Measurements from ENCODE around the gene C1orf105.
"Not testable (repeated sequence)": the region's sequence is repeated elsewhere in the genome, so short reads cannot be mapped to it uniquely, and the experiment has no call there.

Gene C1orf105

DNA sequence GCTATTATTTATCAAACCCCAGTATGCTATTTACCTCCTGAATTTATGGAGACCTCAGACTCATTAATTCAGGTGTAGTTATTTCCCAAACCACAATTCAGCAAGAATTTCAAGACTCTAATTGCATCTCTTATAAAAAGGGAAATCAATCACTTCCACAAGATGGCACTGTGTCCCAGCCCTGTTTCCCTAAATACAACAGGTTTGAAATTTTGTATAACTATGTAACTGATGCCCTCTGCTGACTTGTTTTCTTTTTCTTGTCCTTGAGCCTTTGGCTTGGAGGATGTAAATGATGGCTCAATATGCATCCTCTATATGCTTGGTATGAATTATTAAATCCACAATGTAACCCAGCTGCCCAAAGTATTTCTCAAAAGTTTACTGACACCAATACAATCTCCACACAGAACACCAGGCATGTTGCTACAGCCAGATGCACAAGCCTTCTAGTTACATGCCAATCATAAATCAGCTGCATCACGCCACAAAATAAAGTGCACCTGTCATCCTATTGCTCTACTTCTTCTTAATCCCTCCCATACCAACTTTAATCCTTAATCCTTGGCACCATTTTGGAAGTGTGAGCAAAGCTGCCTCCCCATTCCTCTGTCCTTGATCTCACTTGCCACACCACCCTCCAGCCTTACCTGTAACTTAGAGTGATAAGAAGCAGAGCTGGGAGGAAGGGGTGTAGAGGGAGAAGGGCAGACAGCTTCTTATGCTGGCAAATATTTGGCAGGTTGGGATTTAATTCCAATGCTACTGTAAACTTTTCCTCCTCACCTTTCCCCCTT is 9.0 kb downstream of the C1orf105 start:
- peak; percentile 43 for FAIRE-seq

DNA sequence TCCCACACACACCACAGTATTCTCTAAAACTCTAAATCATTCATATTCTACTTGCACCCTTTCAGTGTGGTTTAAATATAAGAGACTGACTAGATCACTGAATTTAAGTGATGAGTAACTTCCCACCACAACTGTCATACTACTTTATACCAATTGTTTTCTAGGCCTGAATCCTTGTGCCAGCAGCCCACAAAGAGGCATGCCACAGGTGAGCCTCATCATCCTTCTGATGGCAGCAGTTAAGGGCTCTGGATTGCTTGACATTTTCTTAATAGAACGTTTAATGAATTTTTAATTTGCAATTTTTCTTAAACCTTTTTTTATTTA is 9.6 kb downstream of the C1orf105 start:
- no peak for FAIRE-seq

DNA sequence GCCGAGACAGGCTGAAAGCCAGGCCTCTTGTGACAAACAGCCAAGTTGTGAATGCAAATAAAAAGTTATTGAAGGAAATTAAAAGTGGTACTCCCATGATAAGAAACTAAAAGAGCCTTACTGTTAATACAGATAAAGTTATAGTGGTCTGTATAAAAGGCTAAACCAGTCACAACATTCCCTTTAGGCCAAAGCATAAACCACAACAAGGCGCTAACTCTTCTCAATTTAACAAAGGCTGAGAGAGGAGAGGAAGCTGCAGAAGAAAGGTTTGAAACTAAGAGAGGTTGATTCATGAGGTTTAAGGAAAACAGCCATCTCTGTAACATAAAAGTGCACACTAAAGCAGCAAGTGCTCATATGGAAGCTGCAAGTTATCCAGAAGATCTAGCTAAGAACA is 10.7 kb downstream of the C1orf105 start:
- FAIRE-seq, result no peak

DNA sequence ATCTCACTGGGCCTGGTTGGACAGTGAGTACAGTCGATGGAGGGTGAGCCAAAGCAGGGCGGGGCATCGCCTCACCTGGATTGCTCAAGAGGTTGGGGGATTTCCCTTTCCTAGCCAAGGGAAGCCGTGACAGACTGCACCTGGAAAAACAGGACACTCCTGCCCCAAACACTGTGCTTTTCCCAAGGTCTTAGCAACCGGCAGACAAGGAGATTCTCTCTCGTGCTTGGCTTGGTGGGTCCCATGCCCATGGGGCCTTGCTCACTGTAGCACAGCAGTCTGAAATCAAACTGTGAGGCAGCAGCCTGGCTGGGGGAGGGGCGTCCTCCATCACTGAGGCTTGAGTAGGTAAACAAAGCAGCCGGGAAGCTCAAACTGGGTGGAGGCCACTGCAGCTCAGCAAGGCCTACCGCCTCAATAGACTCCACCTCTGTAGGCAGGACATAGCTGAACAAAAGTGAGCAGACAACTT is 11.3 kb downstream of the C1orf105 start:
- no peak for FAIRE-seq

DNA sequence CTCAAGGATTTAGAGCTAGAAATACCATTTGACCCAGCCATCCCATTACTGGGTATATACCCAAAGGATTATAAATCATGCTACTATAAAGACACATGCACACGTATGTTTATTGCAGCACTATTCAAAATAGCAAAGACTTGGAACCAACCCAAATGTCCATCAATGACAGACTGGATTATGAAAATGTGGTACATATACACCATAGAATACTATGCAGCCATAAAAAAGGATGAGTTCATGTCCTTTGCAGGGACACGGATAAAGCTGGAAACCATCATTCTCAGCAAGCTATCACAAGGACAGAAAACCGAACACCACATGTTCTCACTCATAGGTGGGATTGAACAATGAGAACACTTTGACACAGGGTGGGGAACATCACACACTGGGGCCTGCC is 16.7 kb downstream of the C1orf105 start:
- not testable (repeated sequence) for FAIRE-seq

DNA sequence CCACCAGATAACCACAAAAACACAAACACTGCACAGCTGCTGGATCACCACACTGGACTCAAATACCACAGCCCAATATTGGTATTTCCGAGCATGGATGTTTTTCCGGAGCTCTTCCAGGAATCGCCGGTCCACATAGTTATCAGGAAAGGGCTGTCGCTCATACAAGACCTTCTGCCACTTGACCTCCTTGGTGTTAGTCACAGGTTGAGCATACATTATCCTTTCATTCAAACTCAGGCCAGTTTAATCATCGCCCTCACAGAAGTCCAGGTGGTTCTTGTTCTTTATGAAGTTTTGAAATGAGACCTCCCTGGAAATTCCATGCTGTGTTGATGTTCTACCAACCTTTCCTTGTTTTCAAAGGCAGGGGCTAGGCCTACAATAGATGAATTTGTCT is 21.9 kb downstream of the C1orf105 start:
- FAIRE-seq, result no peak

DNA sequence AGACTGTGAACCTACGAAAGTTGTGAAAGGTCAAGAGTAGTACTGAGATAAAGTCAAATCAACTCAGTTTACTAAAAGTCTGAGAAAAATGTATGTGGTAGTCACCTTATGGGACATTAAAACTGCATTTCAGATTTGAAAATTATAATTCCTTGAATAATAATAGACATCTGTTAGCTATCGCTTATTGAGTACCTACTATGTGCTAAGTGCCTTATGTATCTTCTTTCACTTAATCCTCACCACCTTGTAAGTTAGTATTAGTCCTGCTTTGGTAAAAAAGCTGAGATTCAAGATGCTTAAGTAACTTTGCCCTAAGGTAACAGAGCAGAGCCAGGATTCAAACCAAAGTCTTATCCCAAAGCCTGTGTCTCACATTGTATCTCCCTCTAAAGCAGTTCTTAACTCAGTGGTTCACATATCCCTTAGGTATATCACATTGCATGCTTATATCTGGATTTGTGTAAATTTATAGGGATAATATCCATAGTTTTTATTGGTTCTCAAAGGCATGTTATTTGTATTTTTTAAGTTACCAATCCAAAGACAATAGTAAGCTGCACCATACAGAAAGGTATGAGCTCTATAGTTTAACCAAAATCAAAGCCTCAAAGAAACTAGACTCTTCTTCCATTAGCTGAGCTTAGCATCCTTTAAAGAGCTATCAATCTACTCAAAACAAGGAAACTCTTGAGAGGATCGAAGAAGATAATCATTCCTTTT is 22.5 kb downstream of the C1orf105 start:
- no peak for FAIRE-seq

DNA sequence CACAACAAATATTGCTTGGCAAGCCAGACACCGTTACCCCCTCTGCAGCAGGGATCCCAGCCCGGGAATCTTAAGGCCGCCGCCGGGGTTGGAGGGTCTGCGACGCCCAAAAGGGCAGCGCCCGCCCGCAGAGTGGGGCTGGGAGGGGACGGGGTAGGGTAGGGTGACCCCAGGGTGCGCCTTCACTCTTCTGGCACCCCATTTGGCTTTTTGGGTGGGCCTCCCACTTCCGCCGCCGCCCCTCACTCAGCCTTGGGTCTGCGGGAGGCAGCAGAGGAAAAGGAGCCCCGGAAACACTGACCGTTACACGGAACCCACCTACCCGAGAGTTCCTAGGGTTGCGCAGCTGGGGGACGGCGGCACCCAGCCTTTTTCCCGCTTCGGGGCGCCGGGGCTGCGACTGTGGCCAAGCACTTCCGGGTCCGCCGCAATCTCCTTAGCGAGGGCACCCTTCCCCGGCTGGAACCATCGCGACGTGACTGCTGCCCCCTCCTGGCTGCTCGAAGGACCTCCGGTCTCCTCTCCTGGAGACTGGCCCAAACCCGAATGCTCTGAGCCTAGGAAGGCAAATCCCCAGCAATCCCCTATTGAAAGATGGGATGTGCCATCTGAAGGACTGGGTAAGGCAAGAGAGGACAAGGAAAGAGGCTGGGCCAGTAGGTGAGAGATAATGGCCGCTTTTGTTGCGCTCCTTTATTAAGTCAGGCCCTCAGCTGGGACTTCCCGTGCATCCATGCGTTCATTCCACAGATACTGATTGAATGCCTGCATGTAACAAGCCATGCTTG is 23.4 kb downstream of the C1orf105 start, which contains the start of gene PIGC:
Gene PIGC (minus strand): TSS at position 404 of the 788 bp plus-strand sequence. CDS start 1,447 bp downstream, outside the sequence.
- FAIRE-seq, result no peak

DNA sequence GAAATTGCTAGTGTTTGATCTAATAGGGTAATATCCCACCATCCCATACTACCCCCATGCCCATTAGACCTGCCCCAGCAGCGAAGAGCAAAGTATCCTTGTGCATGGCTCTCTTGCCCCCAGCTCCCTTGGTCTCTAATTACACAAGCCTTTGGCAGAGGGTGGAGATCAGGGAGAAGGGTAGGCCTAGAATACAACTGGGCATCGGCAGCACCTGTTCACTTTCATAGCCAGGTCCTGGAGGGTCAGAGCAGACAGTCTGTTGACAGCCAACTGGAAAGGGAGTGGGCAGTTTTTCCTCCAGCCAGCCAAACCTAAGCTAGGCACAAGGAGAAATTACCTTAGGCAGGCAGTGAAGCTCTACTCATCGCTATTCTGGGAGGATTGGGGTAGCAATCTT is 26.1 kb downstream of the C1orf105 start:
- FAIRE-seq, result no peak

DNA sequence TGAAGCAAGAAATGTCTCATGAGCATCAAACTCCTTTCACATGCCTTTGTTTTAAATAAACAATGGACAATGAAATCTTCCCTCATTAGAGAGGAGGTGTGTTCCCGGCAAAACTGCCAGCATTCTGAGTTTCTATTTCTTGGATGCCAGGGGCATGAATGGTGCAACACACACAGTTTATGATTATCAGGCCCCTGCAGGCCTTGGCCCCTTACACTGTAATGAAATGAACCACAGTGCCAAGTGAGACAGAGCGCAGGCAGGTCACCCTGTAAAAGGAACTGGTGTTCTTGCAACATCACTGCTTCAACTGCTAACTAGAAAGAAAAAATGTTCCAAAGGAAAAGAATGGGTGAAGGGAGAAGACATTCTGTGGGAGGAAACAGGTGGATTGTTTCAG is 27.2 kb downstream of the C1orf105 start:
- FAIRE-seq, result no peak

DNA sequence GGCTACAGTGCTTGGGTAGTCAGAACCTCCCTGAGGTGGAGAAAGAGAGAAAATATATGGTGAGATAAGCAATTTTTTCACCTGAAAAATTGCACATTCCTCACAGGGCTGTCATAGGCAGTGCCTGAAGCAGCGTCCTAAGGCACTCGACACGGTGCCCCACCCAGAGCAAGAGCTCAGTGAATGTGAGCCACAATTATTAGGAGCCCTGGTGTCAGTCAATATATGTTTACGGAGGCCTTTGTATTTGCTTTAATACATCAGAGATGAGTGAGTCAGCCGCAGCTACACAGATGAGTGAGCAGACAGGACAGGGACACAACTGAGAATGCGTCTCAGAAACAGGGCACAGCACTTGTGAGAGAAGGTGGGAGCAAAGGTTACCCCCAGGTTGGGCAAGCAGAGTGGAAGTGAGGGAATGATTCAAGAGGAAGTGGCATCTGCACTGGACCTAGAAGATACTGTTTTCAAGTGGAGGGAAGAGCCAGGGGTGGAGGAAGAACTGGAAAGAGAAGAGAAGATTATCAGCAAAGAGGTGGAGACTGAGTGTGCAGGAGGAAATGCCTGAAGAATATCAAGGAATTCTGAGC is 28.6 kb downstream of the C1orf105 start:
- FAIRE-seq, result no peak

DNA sequence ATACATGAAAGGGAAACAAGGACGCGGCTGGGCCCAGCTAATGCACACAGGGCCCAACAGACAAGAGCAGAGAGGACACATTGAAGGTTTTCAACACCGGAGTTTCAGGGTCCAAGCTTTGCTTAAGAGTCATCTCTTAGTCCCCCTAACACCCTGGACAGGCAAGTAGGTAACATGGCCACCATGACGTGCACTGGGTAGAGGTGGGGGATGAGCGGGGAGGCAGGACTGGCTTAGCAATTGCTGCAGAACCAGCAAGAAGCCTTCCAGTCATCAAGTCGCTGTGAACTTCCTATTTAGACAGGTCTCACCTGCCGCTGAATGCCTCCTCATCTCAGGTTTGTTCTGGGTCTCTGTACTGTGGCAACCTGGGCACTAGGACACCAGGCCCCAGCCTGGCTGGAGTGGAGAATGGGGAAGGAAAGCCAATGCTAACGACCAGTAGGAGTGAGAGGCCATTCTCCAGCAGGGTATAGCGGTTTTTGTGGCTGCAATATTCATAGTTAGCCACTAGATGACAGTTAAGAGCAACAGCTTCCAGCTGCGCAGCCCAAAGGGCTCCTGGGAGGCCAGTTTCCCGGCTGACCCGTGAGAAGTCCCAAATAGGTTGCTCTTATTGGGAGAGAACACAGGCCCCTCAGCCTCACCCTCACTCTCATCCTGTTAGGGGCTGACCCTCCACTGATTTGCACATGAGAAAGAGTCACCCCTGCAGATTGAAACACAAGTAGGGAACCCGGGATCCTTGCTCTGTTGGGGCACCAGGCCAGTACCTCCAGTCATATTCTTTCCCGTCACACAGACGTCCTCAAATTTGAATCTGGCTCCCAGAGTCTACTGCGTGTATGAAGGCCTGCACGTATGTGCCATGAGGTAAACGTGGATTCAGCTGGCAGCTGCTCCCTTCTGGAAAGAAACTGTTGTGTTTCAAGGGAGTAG is 29.4 kb downstream of the C1orf105 start:
- no peak for FAIRE-seq

DNA sequence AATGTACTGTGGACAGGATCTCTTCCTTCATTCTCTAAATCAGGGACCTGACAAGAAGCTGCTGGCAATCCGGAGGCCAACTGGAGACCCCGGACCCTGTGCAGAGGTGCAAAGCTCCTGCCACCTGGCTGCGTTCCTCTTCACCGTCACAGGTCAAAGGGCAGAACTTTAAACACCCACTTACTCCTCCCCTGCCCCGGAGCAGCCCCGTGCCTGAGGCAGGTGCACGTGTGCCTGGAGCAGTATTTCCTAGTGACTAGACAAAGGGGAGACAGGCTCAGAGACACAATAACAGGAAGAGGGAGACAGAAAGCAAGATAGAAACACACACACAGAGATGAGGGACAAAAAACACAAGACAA is 30.0 kb downstream of the C1orf105 start:
- no peak for FAIRE-seq

DNA sequence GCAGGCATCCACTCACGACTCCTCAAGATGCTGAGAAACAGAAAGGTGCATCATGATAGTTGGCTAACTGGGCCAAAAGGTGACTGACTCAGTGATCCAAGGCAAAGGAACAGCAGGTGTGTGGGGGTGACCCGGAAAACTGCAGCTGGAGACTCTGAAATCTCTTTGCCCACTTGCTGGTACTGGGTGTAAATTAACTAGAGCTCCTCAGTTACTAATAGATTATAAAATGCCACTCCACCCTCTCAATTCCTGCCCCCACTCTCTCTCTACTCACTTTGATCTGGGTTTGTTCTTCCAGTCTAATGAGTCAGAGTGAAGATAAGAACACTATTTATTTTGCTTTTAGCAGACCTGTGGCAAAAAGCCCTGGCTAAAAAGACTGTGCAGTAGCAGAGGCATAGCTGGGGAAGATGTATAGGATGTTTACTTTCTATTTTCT is 30.5 kb downstream of the C1orf105 start:
- no peak for FAIRE-seq

DNA sequence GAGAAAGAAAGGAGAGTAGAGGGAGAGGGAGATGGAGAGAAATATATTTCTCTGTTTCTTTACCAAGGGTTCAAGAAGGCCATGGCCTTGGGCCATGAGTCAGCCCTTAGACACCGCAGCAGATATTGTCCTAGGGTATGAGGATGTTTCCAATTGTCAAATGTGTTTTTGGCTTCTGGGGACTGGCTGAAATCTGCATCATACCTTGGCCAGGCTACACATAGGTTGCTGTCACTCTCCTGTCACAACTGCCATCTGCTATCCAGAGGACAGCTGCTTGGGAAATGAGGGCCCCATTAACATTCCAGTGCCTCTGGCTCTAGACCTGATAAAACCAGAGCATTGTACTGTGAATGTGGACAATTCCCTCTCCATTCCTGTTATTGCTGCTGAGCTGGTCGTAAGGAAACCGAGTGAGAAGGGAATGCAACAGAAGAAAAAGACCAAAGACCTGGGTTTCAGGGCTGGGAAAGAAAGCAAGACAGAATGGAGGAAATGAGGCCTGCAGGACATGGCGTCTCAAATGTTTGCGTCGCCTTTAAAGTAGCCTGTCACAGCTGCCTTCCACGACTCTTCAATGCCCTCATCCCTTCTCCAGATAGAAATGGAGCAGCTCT is 32.2 kb downstream of the C1orf105 start:
- FAIRE-seq, result no peak

DNA sequence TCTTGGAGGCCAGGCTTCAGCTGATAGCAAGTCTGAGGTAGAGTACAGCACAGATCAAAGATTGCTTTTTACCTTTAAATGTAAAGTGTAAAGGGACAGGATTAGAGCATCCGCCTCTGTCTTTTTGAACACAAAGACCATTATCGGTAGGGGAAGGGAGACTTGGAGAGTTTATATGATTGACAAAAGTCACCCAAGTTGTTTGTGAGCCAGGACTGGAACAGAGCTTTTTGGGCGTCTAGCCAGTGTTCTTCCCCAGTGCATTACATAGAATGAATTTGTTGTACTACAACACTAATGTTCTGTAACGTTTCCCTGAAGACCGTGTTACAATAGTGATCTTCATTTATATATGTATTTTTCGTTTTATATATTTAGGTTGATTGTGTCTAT is 32.7 kb downstream of the C1orf105 start:
- FAIRE-seq, result no peak

DNA sequence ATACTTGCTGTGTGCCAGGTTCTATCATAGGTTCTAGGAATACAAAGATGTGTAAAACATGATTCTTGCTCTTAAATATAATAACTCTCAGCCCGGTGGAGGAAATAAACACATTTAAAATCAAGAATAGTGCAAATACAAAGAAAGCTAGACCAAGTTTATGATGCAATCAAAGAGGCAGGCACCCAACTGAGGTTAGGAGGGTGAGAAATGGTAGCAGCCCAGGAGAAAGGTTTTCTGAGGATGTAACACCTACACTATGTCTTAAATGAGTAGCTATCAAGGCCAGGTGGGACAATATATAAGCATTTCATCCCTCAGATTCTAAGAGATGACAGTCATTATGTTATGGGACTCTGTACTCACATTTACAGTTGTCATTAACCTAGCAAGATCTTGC is 33.1 kb downstream of the C1orf105 start:
- no peak for FAIRE-seq

DNA sequence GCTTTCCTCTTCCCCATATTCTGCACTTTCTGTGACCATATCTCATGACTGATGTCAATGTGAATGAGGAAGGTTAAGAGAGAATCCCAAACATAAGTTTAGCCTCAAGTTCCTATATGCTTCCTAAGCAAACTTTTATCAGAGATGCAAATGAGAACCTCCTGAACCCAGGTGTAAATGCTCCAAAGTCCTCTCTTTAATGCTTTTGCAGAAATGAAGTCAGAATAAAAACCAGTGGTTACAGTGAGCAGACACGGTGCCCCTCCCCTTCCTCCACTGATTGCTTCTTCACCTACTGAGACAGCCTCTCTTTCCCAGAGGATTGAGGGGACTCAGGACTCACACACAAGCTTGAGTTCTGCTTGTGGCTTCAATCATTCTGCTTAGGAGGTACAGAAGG is 35.0 kb downstream of the C1orf105 start:
- FAIRE-seq, result no peak

DNA sequence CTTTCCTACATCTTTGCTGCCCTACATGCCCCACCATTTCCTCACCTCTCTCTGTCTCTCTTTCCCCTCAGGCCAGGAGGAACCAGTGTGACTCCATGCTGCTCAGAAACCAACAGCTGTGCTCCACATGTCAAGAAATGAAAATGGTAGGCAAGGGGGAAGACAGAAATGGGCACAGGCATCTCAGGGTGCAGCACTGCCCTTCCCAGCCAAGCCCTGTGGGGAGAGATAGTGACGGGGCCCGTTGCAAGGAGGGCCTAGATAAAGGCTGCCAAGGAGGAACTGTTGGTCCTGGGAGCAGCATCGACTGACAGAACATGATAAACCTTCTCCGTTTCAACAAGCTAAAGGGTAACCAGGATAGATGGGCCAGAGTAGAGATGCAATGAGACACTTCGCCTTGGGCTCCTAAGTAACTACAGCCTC is 35.9 kb downstream of the C1orf105 start:
- FAIRE-seq, result no peak

DNA sequence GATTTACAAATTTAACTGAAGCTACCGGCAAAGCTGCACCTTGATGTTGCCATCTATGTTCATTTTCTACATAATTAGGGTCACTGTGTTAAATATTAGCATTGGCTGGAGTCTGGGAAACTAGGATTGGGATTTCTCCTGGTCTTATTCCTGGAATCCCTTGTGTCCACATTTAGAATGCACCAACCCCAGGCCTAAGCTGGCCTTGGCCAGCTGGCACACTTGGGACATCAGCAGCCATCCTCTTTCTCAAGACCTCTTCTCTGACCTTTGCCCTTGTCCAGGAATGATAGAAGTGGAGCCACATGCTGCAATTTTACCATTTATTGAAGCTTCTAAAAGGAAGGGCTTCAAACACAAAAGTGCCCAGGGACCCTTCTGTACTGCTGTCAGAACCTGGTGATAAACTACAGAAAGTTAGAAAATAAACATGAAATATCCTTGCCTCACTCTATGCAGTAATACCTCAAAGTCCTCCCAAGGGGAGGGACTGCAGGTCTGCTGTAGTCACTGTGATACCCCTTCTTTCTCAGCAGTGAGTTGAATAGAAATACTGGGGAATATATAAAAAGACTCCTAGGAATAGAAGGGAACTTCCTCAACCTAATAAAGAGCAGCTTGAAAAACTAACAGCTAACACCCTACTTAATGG is 37.1 kb downstream of the C1orf105 start:
- no peak for FAIRE-seq

DNA sequence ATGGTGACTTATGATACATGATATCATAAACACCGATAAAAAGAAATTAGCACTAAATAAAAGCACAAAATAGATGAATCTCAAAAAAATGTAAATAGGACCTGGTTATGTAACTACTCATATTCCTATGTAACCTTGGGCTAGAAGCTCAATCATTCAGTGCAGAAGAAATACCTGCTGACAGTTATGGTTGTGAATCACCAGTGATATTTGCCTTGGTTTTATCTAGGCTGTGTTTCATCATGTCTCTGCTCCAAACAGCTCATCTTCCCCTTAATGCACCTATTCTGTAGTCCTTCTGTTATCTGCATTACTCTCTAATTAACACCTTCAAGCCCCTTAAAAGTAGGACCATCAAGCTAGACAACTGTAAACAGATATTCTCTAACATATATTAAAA is 39.7 kb downstream of the C1orf105 start:
- FAIRE-seq, result no peak

Measured in endometrium (tissue), 2 donors.